ENCODE data around the gene PIP5K1A.

DNA sequence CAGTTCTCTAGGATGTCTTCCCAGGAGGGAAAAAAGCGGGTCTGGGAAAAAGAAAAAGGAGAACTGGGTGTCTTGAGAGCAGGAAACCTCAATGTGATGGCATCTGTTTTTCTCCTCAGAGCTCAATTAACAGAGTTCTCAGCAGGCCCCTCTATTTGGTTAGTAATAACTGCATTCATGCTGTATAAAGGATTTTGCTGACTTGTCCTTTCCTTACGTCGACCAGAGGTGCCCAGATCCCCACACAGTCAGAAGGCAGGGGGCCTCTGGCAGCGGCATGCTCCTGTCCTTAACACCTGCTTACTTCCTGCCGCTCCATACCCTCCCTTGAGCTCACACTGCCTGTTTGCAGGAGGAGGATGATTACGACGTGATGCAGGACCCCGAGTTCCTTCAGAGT is 68.5 kb downstream of the PIP5K1A start:
- TF ChIP-seq, protein P1, sequence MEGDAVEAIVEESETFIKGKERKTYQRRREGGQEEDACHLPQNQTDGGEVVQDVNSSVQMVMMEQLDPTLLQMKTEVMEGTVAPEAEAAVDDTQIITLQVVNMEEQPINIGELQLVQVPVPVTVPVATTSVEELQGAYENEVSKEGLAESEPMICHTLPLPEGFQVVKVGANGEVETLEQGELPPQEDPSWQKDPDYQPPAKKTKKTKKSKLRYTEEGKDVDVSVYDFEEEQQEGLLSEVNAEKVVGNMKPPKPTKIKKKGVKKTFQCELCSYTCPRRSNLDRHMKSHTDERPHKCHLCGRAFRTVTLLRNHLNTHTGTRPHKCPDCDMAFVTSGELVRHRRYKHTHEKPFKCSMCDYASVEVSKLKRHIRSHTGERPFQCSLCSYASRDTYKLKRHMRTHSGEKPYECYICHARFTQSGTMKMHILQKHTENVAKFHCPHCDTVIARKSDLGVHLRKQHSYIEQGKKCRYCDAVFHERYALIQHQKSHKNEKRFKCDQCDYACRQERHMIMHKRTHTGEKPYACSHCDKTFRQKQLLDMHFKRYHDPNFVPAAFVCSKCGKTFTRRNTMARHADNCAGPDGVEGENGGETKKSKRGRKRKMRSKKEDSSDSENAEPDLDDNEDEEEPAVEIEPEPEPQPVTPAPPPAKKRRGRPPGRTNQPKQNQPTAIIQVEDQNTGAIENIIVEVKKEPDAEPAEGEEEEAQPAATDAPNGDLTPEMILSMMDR (conservative IDR thresholded peaks at IDR 0.05 in 1 of 2, IDR thresholded peaks at IDR 0.05 in 1 of 2; ENCODE audit: low read depth in 1 of 2, low read length in 2 of 2) = no peak
- no peak for TF ChIP-seq EZH2 (IDR thresholded peaks at IDR 0.05; ENCODE audit: low read length, missing control alignments)

Data from fibroblast of lung (primary cell).